Fibroblast of pulmonary artery (primary cell): Measurements from ENCODE around the gene TALDO1.
A peak's percentile ranks its signal among the peaks of the same experiment; 100 is the strongest.

Experiments used
- DNase-seq: peaks from one replicate; pipeline ENCODE4 v3.0.0-alpha.2; 2010; ENCODE audit warnings: low read depth
- H3K4me3 ChIP-seq: replicated peaks from 2 replicates; pipeline ENCODE4 v1.5.1; 2011; ENCODE audit warnings: low read depth, mild to moderate bottlenecking, control low read depth, low read length, moderate library complexity
- TF ChIP-seq, protein P1 (sequence below): IDR thresholded peaks from 2 replicates; pipeline ENCODE4 v1.5.1; 2011; ENCODE audit warnings: mild to moderate bottlenecking, control low read depth, low read length, inconsistent platforms; ENCODE audit errors: missing control alignments

Gene TALDO1

GRCh38 chr11:777288-778255 is 30.3 kb downstream of the TALDO1 start, which contains the start of gene GATD1:
Gene GATD1 (minus strand): TSS chr11:777487. CDS start chr11:777462, 25 bp downstream.
- TF ChIP-seq, protein P1, sequence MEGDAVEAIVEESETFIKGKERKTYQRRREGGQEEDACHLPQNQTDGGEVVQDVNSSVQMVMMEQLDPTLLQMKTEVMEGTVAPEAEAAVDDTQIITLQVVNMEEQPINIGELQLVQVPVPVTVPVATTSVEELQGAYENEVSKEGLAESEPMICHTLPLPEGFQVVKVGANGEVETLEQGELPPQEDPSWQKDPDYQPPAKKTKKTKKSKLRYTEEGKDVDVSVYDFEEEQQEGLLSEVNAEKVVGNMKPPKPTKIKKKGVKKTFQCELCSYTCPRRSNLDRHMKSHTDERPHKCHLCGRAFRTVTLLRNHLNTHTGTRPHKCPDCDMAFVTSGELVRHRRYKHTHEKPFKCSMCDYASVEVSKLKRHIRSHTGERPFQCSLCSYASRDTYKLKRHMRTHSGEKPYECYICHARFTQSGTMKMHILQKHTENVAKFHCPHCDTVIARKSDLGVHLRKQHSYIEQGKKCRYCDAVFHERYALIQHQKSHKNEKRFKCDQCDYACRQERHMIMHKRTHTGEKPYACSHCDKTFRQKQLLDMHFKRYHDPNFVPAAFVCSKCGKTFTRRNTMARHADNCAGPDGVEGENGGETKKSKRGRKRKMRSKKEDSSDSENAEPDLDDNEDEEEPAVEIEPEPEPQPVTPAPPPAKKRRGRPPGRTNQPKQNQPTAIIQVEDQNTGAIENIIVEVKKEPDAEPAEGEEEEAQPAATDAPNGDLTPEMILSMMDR: no peak
- DNase-seq: peak; percentile 86
- H3K4me3 ChIP-seq: peak within 1 kb of the TSS; percentile 74

- H3K4me3 ChIP-seq: no peak overlapping the region
- no peak for DNase-seq
- TF ChIP-seq, protein P1: no peak
Observed at GRCh38 chr11:778976-779954, 32.0 kb downstream of the TALDO1 start.

GRCh38 chr11:779955-780532 is 32.8 kb downstream of the TALDO1 start:
- TF ChIP-seq, protein P1: no peak
- no peak overlapping the region for H3K4me3 ChIP-seq
- DNase-seq: no peak

DNA sequence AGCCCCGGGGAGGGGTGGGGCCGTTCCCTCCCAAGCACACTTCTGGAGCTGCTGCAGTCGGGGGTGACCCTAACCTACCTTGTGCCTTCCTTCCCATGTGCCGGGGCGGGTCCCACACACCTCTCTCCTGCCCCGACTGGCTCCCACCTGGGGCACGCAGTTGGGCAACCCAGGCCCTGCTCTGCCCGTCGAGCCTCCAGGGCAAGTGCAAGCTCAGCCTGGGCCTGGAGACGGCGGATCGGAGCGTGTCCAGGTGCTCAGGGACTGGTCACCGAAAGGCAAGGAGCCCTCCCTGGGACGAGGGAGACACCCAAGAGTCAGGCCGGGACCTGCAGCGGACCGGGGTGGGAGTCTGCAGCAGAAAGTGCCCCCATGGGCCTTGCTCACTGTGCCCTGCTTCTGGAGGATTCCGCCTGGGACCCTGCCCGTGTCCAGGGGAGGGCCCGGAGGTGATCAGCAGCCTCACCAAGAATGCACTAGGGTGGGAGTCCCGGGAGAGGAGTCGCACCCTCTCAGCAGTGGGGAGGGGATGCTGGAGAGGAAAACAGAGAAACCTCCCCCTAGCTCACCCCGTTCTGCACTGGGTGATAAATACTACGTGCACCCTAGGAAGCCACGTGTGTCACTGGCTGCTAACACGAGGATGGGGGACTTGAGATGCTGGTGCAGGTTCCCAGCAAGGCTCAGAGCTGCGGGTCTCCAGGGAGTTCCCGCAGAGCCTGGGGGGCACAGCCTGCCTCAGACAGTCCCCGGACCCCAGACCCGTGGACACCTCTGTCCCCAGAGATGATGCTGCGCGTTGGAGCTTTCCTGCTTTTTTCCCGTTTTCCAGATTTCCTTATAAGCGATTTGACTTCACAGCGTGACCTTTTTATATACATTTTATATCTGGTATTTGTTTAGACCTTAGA is 35.3 kb downstream of the TALDO1 start:
- DNase-seq: no peak
- no peak overlapping the region for H3K4me3 ChIP-seq
- TF ChIP-seq, protein P1: no peak

DNA sequence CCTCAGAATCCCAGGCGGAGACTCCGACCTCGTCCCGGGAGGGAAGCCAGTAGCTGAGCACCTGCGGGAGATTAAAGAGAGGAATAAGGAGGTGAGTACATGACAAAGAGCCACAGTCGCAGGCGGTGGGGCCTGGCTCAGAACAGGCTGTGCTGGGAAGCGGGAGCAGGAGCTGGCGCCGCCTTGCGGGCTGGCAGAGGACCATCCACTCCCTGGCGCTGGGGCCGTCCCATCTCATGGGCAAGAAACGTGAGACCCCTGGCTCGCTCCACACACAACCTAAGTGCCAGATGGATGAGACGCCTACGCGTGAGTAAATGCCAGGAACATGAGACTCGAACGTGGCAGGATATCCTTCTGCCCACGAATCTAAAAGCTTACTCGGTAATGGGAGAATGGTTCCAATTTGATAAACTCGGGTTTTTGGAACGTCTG is 36.3 kb downstream of the TALDO1 start:
- TF ChIP-seq, protein P1: peak; percentile 86
- no peak overlapping the region for H3K4me3 ChIP-seq
- peak; percentile 83 for DNase-seq
